ENCODE data around the gene CMTR1. TPM values are rescaled to one million over a fixed set of nuclear protein-coding genes. Genes with fewer than 3 reads are reported as not detected.

Gene CMTR1
- polyA plus RNA-seq, 1 donor from 2014 or later = 64.1 TPM

DNA sequence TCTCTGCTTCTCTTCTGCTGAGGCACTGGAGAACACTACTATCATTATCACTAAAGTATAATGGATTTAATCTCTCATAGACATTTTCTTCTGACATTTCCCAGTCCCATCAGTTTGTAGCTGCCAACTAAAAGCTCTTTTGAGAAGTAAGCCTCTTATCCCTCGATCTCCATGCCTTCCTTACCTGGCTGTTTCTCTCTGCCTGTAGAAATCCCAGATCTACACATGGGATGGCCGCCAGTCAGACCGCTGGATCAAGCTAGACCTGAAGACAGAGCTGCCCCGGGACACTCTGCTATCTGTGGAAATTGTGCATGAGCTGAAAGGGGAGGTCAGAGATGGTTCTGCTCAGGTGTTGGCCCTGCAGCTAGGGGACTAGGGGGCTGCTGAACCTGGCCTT, 41.3 kb downstream of the CMTR1 start:
- H3K79me2 ChIP-seq (replicated peaks; ENCODE audit: insufficient read depth, low read length) = no peaks in the 10 kb centered on the region
- H4K20me1 ChIP-seq (ENCODE audit: insufficient read depth) = no peaks in the 10 kb centered on the region
- no peaks in the 10 kb centered on the region for H3K27me3 ChIP-seq (ENCODE audit: insufficient read depth, low read depth, low read length)
- no peaks in the 10 kb centered on the region for H3K9me2 ChIP-seq (ENCODE audit: insufficient read depth, low read length)
- no peak overlapping the region for H3K4me3 ChIP-seq (ENCODE audit: low read length)
- H3K4me2 ChIP-seq (ENCODE audit: low read length) = no peak overlapping the region
- no peaks in the 10 kb centered on the region for H3F3A ChIP-seq (ENCODE audit: insufficient read depth, low read length, poor library complexity, severe bottlenecking)
- H3K36me3 ChIP-seq (ENCODE audit: insufficient read depth, low read length) = peaks cover 7% of the 10 kb centered on the region
- no peak overlapping the region for H3K27ac ChIP-seq (ENCODE audit: low read length)
- TF ChIP-seq RAD21 (conservative IDR thresholded peaks at IDR 0.05) = no peak
- TF ChIP-seq, protein P1, sequence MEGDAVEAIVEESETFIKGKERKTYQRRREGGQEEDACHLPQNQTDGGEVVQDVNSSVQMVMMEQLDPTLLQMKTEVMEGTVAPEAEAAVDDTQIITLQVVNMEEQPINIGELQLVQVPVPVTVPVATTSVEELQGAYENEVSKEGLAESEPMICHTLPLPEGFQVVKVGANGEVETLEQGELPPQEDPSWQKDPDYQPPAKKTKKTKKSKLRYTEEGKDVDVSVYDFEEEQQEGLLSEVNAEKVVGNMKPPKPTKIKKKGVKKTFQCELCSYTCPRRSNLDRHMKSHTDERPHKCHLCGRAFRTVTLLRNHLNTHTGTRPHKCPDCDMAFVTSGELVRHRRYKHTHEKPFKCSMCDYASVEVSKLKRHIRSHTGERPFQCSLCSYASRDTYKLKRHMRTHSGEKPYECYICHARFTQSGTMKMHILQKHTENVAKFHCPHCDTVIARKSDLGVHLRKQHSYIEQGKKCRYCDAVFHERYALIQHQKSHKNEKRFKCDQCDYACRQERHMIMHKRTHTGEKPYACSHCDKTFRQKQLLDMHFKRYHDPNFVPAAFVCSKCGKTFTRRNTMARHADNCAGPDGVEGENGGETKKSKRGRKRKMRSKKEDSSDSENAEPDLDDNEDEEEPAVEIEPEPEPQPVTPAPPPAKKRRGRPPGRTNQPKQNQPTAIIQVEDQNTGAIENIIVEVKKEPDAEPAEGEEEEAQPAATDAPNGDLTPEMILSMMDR (IDR thresholded peaks at IDR 0.05; ENCODE audit: poor library complexity, severe bottlenecking) = no peak
- TF ChIP-seq, protein P2, sequence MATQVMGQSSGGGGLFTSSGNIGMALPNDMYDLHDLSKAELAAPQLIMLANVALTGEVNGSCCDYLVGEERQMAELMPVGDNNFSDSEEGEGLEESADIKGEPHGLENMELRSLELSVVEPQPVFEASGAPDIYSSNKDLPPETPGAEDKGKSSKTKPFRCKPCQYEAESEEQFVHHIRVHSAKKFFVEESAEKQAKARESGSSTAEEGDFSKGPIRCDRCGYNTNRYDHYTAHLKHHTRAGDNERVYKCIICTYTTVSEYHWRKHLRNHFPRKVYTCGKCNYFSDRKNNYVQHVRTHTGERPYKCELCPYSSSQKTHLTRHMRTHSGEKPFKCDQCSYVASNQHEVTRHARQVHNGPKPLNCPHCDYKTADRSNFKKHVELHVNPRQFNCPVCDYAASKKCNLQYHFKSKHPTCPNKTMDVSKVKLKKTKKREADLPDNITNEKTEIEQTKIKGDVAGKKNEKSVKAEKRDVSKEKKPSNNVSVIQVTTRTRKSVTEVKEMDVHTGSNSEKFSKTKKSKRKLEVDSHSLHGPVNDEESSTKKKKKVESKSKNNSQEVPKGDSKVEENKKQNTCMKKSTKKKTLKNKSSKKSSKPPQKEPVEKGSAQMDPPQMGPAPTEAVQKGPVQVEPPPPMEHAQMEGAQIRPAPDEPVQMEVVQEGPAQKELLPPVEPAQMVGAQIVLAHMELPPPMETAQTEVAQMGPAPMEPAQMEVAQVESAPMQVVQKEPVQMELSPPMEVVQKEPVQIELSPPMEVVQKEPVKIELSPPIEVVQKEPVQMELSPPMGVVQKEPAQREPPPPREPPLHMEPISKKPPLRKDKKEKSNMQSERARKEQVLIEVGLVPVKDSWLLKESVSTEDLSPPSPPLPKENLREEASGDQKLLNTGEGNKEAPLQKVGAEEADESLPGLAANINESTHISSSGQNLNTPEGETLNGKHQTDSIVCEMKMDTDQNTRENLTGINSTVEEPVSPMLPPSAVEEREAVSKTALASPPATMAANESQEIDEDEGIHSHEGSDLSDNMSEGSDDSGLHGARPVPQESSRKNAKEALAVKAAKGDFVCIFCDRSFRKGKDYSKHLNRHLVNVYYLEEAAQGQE (IDR thresholded peaks at IDR 0.05; ENCODE audit: borderline replicate concordance) = no peak
- no peak for TF ChIP-seq POLR2AphosphoS5 (IDR thresholded peaks at IDR 0.05)
- no peak for TF ChIP-seq EP300 (conservative IDR thresholded peaks at IDR 0.05; ENCODE audit: poor library complexity, severe bottlenecking)
- TF ChIP-seq MXI1 (conservative IDR thresholded peaks at IDR 0.05; ENCODE audit: poor library complexity, severe bottlenecking) = no peak
- TF ChIP-seq EZH2 (IDR thresholded peaks at IDR 0.05; ENCODE audit: borderline replicate concordance, insufficient read depth, low read length, poor library complexity, severe bottlenecking) = no peak
- no peak for TF ChIP-seq TAF1 (IDR thresholded peaks at IDR 0.05; ENCODE audit: low read depth)
- TF ChIP-seq SMC3 (conservative IDR thresholded peaks at IDR 0.05; ENCODE audit: poor library complexity) = no peak
- no peak overlapping the region for H3K9ac ChIP-seq (ENCODE audit: low read length)
- H2AFZ ChIP-seq (ENCODE audit: low read depth, low read length) = no peak overlapping the region
- no peaks in the 10 kb centered on the region for H3K9me3 ChIP-seq (ENCODE audit: low read length)

DNA sequence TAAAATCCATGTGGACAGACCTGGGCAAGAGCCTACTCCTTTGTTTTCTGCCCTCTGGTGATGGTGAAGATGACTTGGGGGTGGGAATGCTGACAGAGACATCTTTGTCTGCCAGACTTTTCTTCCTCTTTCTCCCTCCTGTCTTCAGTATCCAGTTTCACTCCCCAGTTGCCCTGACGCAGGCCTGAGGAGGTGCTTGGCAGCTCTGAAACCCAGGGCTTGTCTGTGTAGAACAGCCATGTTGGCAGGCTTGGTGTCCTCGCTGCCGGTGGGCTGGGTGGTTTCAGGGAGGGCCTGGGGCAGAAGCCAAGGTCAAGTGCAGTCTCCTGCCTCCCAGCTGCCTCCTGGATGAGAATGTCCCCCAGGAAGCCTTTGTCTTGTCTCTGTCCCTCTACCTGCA, 44.2 kb downstream of the CMTR1 start:
- H3K9me2 ChIP-seq (ENCODE audit: insufficient read depth, low read length) = no peaks in the 10 kb centered on the region

More for the DNA sequence above, 44.2 kb downstream of the CMTR1 start:
- Histone ChIP-seq H3K9ac (ENCODE audit: low read length) (peak overlapping the region; percentile 70), H3K9me3 (ENCODE audit: low read length) (no peaks in the 10 kb centered on the region), H3F3A (ENCODE audit: insufficient read depth, low read length, poor library complexity, severe bottlenecking) (no peaks in the 10 kb centered on the region), H4K20me1 (ENCODE audit: insufficient read depth) (no peaks in the 10 kb centered on the region), H2AFZ (ENCODE audit: low read depth, low read length) (peak overlapping the region; percentile 15), H3K79me2 (replicated peaks; ENCODE audit: insufficient read depth, low read length) (no peaks in the 10 kb centered on the region), H3K4me2 (ENCODE audit: low read length) (peak overlapping the region; percentile 8), H3K36me3 (ENCODE audit: insufficient read depth, low read length) (no peaks in the 10 kb centered on the region), H3K27me3 (ENCODE audit: insufficient read depth, low read depth, low read length) (no peaks in the 10 kb centered on the region), H3K4me3 (ENCODE audit: low read length) (peak overlapping the region; percentile 47), H3K27ac (ENCODE audit: low read length) (peak overlapping the region; percentile 91)
- TF ChIP-seq, protein P1 (IDR thresholded peaks at IDR 0.05; ENCODE audit: poor library complexity, severe bottlenecking) = no peak
- TF ChIP-seq, protein P2 (IDR thresholded peaks at IDR 0.05; ENCODE audit: borderline replicate concordance) = no peak
- no peak for TF ChIP-seq POLR2AphosphoS5 (IDR thresholded peaks at IDR 0.05)
- TF ChIP-seq RAD21 (conservative IDR thresholded peaks at IDR 0.05) = no peak
- TF ChIP-seq SMC3 (conservative IDR thresholded peaks at IDR 0.05; ENCODE audit: poor library complexity) = no peak
- no peak for TF ChIP-seq MXI1 (conservative IDR thresholded peaks at IDR 0.05; ENCODE audit: poor library complexity, severe bottlenecking)
- TF ChIP-seq EZH2 (IDR thresholded peaks at IDR 0.05; ENCODE audit: borderline replicate concordance, insufficient read depth, low read length, poor library complexity, severe bottlenecking) = no peak
- no peak for TF ChIP-seq EP300 (conservative IDR thresholded peaks at IDR 0.05; ENCODE audit: poor library complexity, severe bottlenecking)
- no peak for TF ChIP-seq TAF1 (IDR thresholded peaks at IDR 0.05; ENCODE audit: low read depth)

All from neural cell (in vitro differentiated cells).